ENCODE measurements around the gene CD300A. TPM values are rescaled to one million over a fixed set of nuclear protein-coding genes. Genes with fewer than 3 reads are reported as not detected.

The CD300A gene
- total RNA-seq, 3 donors from 2014 or later: 3.7 to 7.0 (median 5.2) TPM

GRCh38 chr17:74521701-74522201, 55.3 kb downstream of the CD300A start:
- no peak for TF ChIP-seq CTCF (IDR thresholded peaks at IDR 0.05)
- Histone ChIP-seq H3K36me3 (ENCODE audit: low read depth) (no peaks in the 10 kb centered on the region), H3K9me3 (no peaks in the 10 kb centered on the region), H3K4me1 (ENCODE audit: low read depth) (no peaks in the 10 kb centered on the region), H3K4me3 (no peak overlapping the region)
- DNase-seq: no peak
- peak; percentile 30 for ATAC-seq
- intact Hi-C loops (cut with DNase I, micrococcal nuclease): no loop called here

DNA sequence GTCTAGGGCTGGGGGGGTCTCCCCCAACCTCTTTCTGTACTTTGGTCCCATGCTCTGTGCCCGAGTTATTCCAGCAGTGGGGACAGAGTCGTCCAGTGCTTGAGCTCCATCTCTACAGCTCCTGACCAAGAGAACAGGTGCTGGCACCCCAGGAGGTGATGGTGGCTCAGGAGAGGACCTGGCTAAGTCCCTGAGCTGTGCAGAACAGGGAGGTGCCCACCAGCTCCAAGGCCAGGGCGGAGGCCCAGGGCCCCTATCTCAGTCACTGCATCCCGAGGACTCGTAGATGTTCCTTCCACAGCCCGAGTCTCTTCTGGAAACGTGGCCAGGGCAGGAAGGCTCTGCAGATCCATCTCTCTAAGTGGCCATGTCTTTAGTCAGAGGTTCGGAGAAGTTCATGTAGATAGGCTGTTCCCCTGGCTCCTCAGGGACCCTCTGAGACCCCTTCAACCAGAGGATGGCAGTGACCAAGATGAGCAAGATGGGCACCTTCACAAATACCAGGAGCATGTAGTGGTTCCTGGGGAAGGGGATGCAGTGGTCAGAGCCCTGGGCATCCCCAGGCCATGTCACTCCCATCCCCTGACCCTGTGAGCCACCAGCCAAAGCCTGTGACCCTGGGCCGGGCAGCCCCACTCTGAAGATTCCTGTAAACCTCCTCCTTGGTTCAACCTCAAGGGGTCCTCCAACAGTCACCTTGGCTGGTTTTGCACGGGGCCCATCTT, 56.1 kb downstream of the CD300A start:
- Histone ChIP-seq H3K36me3 (ENCODE audit: low read depth) (no peaks in the 10 kb centered on the region), H3K4me1 (ENCODE audit: low read depth) (no peaks in the 10 kb centered on the region), H3K9me3 (no peaks in the 10 kb centered on the region), H3K4me3 (no peak overlapping the region)
- DNase-seq: no peak
- TF ChIP-seq CTCF (IDR thresholded peaks at IDR 0.05): no peak
- intact Hi-C loops (cut with DNase I, micrococcal nuclease): no loop called here
- ATAC-seq: no peak

GRCh38 chr17:74523308-74523707, 56.9 kb downstream of the CD300A start:
- ATAC-seq (no peak), DNase-seq (no peak)
- no peaks in the 10 kb centered on the region for H3K4me1 ChIP-seq (ENCODE audit: low read depth)
- H3K9me3 ChIP-seq: no peaks in the 10 kb centered on the region
- intact Hi-C loops (cut with DNase I, micrococcal nuclease): no loop called here
- H3K4me3 ChIP-seq: no peak overlapping the region
- TF ChIP-seq CTCF (IDR thresholded peaks at IDR 0.05): no peak
- no peaks in the 10 kb centered on the region for H3K36me3 ChIP-seq (ENCODE audit: low read depth)

- ATAC-seq: no peak
- no peaks in the 10 kb centered on the region for H3K4me1 ChIP-seq (ENCODE audit: low read depth)
- TF ChIP-seq CTCF (IDR thresholded peaks at IDR 0.05): no peak
- no peaks in the 10 kb centered on the region for H3K36me3 ChIP-seq (ENCODE audit: low read depth)
- H3K4me3 ChIP-seq: no peak overlapping the region
- no peaks in the 10 kb centered on the region for H3K9me3 ChIP-seq
- DNase-seq: no peak
- intact Hi-C loops (cut with DNase I, micrococcal nuclease): no loop called here
Observed at GRCh38 chr17:74524653-74525464, 58.4 kb downstream of the CD300A start.

DNA sequence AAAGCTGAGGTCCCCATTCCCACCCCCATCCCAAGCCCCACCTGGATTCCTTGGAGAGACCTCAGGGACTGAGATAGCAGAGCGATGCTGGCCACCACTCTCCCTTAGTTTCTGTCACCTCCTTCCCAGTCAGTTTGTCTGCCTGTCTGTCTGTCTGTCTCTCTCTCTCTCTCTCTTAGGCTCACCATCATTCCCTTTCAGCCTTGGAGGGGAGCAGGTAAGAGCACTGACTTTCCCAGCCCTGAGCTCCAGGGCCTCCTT, 59.0 kb downstream of the CD300A start:
- Histone ChIP-seq H3K4me3 (no peak overlapping the region), H3K4me1 (ENCODE audit: low read depth) (no peaks in the 10 kb centered on the region), H3K9me3 (no peaks in the 10 kb centered on the region), H3K36me3 (ENCODE audit: low read depth) (no peaks in the 10 kb centered on the region)
- ATAC-seq (no peak), DNase-seq (no peak)
- TF ChIP-seq CTCF (IDR thresholded peaks at IDR 0.05): no peak
- intact Hi-C loops (cut with DNase I, micrococcal nuclease): no loop called here

All from mucosa of descending colon (tissue), 3 donors.